Gastroesophageal sphincter (tissue), 3 donors: Measurements from ENCODE around the gene PGF.

Source experiments
- EP300 ChIP-seq: sonication (generic); formaldehyde crosslinking; IDR thresholded peaks from one replicate; pipeline ENCODE4 v1.6.1; 2017; ENCODE audit warnings: antibody characterized with exemption, mild to moderate bottlenecking
- TF ChIP-seq, protein P1 (sequence below), 4 experiments: fragments of 200-600 bp in 2 of 4; fragments of 450-650 bp in 2 of 4; sonication (generic) in 1 of 4; IDR thresholded peaks; one replicate each; pipeline ENCODE4 v1.5.1; 2017 to 2019; ENCODE audit warnings: antibody characterized with exemption in 4 of 4, mild to moderate bottlenecking in 2 of 4, moderate library complexity in 2 of 4

- TF ChIP-seq, protein P1, sequence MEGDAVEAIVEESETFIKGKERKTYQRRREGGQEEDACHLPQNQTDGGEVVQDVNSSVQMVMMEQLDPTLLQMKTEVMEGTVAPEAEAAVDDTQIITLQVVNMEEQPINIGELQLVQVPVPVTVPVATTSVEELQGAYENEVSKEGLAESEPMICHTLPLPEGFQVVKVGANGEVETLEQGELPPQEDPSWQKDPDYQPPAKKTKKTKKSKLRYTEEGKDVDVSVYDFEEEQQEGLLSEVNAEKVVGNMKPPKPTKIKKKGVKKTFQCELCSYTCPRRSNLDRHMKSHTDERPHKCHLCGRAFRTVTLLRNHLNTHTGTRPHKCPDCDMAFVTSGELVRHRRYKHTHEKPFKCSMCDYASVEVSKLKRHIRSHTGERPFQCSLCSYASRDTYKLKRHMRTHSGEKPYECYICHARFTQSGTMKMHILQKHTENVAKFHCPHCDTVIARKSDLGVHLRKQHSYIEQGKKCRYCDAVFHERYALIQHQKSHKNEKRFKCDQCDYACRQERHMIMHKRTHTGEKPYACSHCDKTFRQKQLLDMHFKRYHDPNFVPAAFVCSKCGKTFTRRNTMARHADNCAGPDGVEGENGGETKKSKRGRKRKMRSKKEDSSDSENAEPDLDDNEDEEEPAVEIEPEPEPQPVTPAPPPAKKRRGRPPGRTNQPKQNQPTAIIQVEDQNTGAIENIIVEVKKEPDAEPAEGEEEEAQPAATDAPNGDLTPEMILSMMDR (IDR thresholded peaks at IDR 0.05), result no peak
- TF ChIP-seq EP300, result no peak
Measured at GRCh38 chr14:74977164-74977900, 21.9 kb upstream of the PGF start.
